Activated naive CD4-positive, alpha-beta T cell treated with anti-CD3 and anti-CD28 coated beads for 36 hours (primary cell): ENCODE results near the gene PHACTR1. TPM values are rescaled to one million over a fixed set of nuclear protein-coding genes. Genes with fewer than 3 reads are reported as not detected.

Source experiments
- CTCF ChIA-PET: fragments of 350-600 bp; sonication (Branson Sonifier 250); formaldehyde crosslinking; loops from one replicate; lab custom pipeline; 2021; ENCODE audit warnings: antibody characterized with exemption; lab: Charles Lee
- DNase-seq: peaks from one replicate; pipeline ENCODE4 v3.0.0-alpha.2; 2020
- H3K27ac Mint-ChIP-seq: one replicate; pipeline ENCODE4 v1.8.0; 2021; ENCODE audit warnings: mild to moderate bottlenecking, mixed read lengths
- H3K27me3 Mint-ChIP-seq: one replicate; pipeline ENCODE4 v1.8.0; 2021; ENCODE audit warnings: low read depth, mixed read lengths
- H3K36me3 Mint-ChIP-seq: one replicate; pipeline ENCODE4 v1.8.0; 2021; ENCODE audit warnings: low read depth, mixed read lengths
- H3K4me1 Mint-ChIP-seq: one replicate; pipeline ENCODE4 v1.8.0; 2021; ENCODE audit warnings: low read depth, mixed read lengths
- H3K4me3 Mint-ChIP-seq: one replicate; pipeline ENCODE4 v1.8.0; 2021; ENCODE audit warnings: mild to moderate bottlenecking, moderate library complexity, mixed read lengths
- H3K9me3 Mint-ChIP-seq: one replicate; pipeline ENCODE4 v1.8.0; 2021; ENCODE audit warnings: mixed read lengths
- intact Hi-C: fragments of 100-400 bp; cut with micrococcal nuclease; formaldehyde crosslinking; loops from one replicate; pipeline ENCODE4 v1.15.1; 2023
- total RNA-seq, 2 experiments: library from RNA; stranded (reverse); gene quantifications; one replicate each; pipeline ENCODE4 v1.2.3, GENCODE V29; 2021

Gene PHACTR1
- total RNA-seq, 2 experiments from 2014 or later = 0.31 TPM; not detected in 1

- no peak for DNase-seq
- intact Hi-C loops = loop anchor here (5.0 kb wide), 1 partner anchor 313 kb away; the partner anchor contains the start of gene TBC1D7
- Mint-ChIP-seq H3K9me3 (no peaks in the 10 kb centered on the region), H3K36me3 (no peaks in the 10 kb centered on the region), H3K27me3 (peaks cover 53% of the 10 kb centered on the region), H3K27ac (no peak overlapping the region), H3K4me1 (peaks cover 8% of the 10 kb centered on the region), H3K4me3 (peak overlapping the region; percentile 66)
- CTCF ChIA-PET = no interaction called here
Observed at GRCh38 chr6:13013681-13014503, 297.3 kb downstream of the PHACTR1 start.

DNA sequence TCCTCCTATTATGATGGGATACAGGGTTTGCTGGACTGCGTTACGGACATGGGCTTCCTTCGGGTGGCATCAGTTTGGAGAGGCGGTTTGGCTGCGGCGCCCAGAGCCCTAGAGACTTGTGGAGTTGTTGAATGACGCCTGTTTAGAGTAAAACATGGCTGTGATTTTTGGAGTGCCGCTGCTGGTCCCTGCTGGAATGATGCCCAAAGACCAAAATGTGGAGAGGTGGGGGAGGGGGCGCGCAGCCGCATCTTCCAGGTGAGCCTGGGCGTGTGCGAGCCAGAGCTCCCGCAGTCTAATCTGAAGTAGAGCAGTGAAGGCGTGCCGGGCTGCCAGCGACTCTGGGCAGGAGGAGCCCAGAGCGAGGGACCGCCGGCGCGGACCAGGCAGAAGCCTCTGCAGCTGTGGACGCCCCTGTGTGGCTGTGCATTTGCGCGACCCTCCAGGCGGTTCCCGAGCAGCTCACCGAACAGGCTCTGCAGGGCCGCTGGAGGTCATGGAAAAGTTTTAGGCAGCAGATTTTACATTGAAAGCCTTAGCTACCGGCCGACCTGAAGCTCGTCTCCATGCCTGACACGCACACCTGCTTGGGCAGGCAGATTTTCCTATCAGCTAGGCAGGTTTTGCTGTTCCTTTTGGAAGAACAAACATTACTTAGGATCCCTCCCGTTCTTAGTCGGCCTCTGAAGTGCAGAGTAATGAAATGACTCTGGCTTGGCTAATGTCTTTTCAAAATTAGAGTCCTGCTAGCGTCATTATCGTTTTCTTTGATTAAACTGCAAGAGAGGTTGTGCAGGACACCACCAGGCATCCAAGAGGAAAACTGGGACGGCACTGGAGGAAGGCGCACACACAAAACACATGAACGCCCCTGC, 298.2 kb downstream of the PHACTR1 start:
- Mint-ChIP-seq H3K4me1 (peaks cover 8% of the 10 kb centered on the region), H3K27me3 (peaks cover 54% of the 10 kb centered on the region), H3K36me3 (no peaks in the 10 kb centered on the region), H3K4me3 (no peak overlapping the region), H3K27ac (no peak overlapping the region), H3K9me3 (no peaks in the 10 kb centered on the region)
- intact Hi-C loops = loop anchor here (5.0 kb wide), 1 partner anchor 313 kb away; the partner anchor contains the start of gene TBC1D7
- CTCF ChIA-PET = no interaction called here
- no peak for DNase-seq

DNA sequence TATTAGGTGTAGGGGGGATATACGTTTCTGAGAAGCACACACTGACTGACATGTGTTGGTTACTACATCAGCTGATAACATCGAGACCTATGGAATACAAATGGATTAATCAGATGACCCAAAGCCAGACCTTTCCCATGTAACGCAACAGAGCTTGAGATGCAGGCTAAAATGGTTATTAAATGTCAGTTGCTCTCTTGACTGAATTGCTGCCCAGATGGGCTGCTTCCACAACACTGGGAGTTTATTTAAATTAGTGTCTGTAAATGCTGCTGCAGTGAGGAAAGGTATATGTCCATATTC, 298.8 kb downstream of the PHACTR1 start:
- intact Hi-C loops = no loop called here
- CTCF ChIA-PET = no interaction called here
- Mint-ChIP-seq H3K9me3 (no peaks in the 10 kb centered on the region), H3K27me3 (peaks cover 53% of the 10 kb centered on the region), H3K4me1 (peaks cover 8% of the 10 kb centered on the region), H3K36me3 (no peaks in the 10 kb centered on the region), H3K4me3 (no peak overlapping the region), H3K27ac (no peak overlapping the region)
- no peak for DNase-seq

DNA sequence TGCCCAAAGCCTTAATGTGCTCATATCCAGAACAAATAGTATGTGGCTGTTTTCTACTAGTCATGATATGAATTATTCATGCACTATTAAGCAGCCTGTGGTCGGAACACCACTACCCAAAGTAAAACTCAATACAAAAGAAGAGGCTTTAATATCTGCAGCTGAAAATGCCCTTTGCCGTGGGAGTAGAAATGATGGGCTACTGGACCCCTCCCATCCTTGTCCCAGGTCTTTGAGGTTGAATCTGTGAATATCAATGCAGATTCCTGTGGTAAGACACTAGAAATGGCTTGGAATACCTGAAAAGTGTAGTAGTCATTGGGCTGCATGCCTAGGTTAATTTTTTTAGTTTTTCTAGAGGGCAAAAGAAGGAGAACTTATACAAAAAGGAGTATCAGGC, 308.0 kb downstream of the PHACTR1 start:
- H3K27me3 Mint-ChIP-seq = peaks cover 29% of the 10 kb centered on the region
- no peaks in the 10 kb centered on the region for H3K9me3 Mint-ChIP-seq
- DNase-seq = no peak
- H3K4me3 Mint-ChIP-seq = no peak overlapping the region
- no peaks in the 10 kb centered on the region for H3K36me3 Mint-ChIP-seq
- H3K27ac Mint-ChIP-seq = no peak overlapping the region
- CTCF ChIA-PET = no interaction called here
- no peaks in the 10 kb centered on the region for H3K4me1 Mint-ChIP-seq
- intact Hi-C loops = no loop called here

- intact Hi-C loops = no loop called here
- peaks cover 22% of the 10 kb centered on the region for H3K27me3 Mint-ChIP-seq
- DNase-seq = no peak
- no peaks in the 10 kb centered on the region for H3K9me3 Mint-ChIP-seq
- H3K4me3 Mint-ChIP-seq = no peak overlapping the region
- no peaks in the 10 kb centered on the region for H3K4me1 Mint-ChIP-seq
- H3K27ac Mint-ChIP-seq = no peak overlapping the region
- H3K36me3 Mint-ChIP-seq = no peaks in the 10 kb centered on the region
- CTCF ChIA-PET = no interaction called here
Observed at GRCh38 chr6:13025893-13026499, 309.4 kb downstream of the PHACTR1 start.

- Mint-ChIP-seq H3K27ac (no peak overlapping the region), H3K4me1 (no peaks in the 10 kb centered on the region), H3K36me3 (no peaks in the 10 kb centered on the region), H3K27me3 (peaks cover 16% of the 10 kb centered on the region), H3K4me3 (no peak overlapping the region), H3K9me3 (no peaks in the 10 kb centered on the region)
- intact Hi-C loops = no loop called here
- CTCF ChIA-PET = no interaction called here
- no peak for DNase-seq
Observed at GRCh38 chr6:13026557-13026956, 310.0 kb downstream of the PHACTR1 start.

DNA sequence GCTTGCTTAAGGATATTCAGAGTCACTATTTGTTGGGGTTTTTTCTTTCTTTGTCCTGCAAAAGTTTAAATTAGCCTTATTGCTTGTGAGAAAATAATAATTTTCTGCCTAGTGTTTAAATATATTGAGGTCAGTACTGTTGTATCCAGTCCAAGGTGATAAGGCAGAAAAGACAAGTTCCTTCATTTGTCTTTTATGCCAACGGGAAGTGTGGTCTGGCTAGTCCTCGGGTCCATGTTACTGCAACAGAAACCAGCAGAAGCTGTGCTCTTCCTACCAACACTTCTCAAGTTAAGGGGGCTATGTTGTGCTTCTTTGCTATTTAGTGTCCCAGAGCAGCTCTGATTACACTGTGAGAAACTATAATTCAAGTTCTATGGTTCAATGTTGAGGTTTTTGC, 310.6 kb downstream of the PHACTR1 start:
- Mint-ChIP-seq H3K4me3 (no peak overlapping the region), H3K27ac (no peak overlapping the region), H3K36me3 (no peaks in the 10 kb centered on the region), H3K9me3 (no peaks in the 10 kb centered on the region), H3K4me1 (no peaks in the 10 kb centered on the region), H3K27me3 (peaks cover 16% of the 10 kb centered on the region)
- intact Hi-C loops = no loop called here
- CTCF ChIA-PET = interaction anchor here (1.0 kb wide), 1 partner anchor 9 kb away, joined by 4 read pairs; no protein-coding TSS in a partner anchor
- DNase-seq = no peak

GRCh38 chr6:13030396-13030795, 313.8 kb downstream of the PHACTR1 start:
- no peak overlapping the region for H3K4me3 Mint-ChIP-seq
- H3K36me3 Mint-ChIP-seq = no peaks in the 10 kb centered on the region
- CTCF ChIA-PET = no interaction called here
- H3K4me1 Mint-ChIP-seq = no peaks in the 10 kb centered on the region
- no peak for DNase-seq
- H3K9me3 Mint-ChIP-seq = no peaks in the 10 kb centered on the region
- H3K27ac Mint-ChIP-seq = no peak overlapping the region
- H3K27me3 Mint-ChIP-seq = peaks cover 16% of the 10 kb centered on the region
- intact Hi-C loops = no loop called here

DNA sequence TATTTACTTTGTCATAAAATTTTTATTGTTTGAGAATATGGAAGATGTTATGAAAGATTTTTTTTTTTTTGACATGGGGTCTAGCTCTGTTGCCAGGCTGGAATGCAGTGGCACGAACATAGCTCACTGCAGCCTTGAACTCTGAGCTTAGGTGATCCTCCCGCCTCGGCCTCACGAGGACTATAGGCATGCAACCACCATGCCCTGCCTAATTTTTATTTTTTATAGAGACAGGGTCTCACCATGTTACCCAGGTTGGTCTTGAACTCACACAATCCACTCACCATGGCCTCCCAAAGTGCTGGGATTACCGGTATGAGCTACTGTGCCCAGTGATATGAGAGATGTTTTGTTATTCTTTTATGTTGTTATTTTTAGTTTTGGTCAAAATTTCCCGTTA, 316.0 kb downstream of the PHACTR1 start:
- CTCF ChIA-PET = no interaction called here
- intact Hi-C loops = no loop called here

GRCh38 chr6:13033145-13033544, 316.6 kb downstream of the PHACTR1 start:
- H3K4me3 Mint-ChIP-seq = no peak overlapping the region
- no peaks in the 10 kb centered on the region for H3K9me3 Mint-ChIP-seq
- CTCF ChIA-PET = no interaction called here
- DNase-seq = no peak
- no peaks in the 10 kb centered on the region for H3K36me3 Mint-ChIP-seq
- H3K27me3 Mint-ChIP-seq = peaks cover 13% of the 10 kb centered on the region
- H3K4me1 Mint-ChIP-seq = no peaks in the 10 kb centered on the region
- intact Hi-C loops = no loop called here
- H3K27ac Mint-ChIP-seq = no peak overlapping the region

More for the DNA sequence above, 316.0 kb downstream of the PHACTR1 start:
- no peak overlapping the region for H3K4me3 Mint-ChIP-seq
- H3K27ac Mint-ChIP-seq = no peak overlapping the region
- peaks cover 13% of the 10 kb centered on the region for H3K27me3 Mint-ChIP-seq
- no peaks in the 10 kb centered on the region for H3K4me1 Mint-ChIP-seq
- DNase-seq = no peak
- no peaks in the 10 kb centered on the region for H3K9me3 Mint-ChIP-seq
- H3K36me3 Mint-ChIP-seq = no peaks in the 10 kb centered on the region

DNA sequence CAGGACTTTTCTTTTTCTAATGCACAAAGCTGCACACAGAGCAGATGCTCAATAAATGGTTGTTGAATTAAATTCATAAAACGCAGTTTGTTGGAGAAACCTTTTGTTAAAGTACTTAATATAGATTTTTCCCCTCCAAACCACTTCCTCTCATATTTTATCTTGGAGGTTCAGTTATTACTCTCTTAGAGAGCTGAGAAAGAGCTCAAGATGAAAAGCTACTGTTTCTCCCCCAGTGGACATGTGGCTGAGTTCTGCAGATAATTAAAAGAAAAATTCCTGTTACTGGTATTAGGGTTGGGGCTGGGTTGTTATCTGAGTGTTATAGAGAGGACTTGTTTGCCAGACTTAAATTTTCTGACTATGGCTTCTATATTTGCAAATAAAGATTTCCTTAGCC, 317.7 kb downstream of the PHACTR1 start:
- H3K27me3 Mint-ChIP-seq = peaks cover 6% of the 10 kb centered on the region
- DNase-seq = no peak
- H3K27ac Mint-ChIP-seq = no peak overlapping the region
- no peaks in the 10 kb centered on the region for H3K36me3 Mint-ChIP-seq
- no peaks in the 10 kb centered on the region for H3K4me1 Mint-ChIP-seq
- CTCF ChIA-PET = interaction anchor here (0.7 kb wide), 1 partner anchor 14 kb away, joined by 4 read pairs; no protein-coding TSS in a partner anchor
- intact Hi-C loops = no loop called here
- no peak overlapping the region for H3K4me3 Mint-ChIP-seq
- H3K9me3 Mint-ChIP-seq = no peaks in the 10 kb centered on the region

DNA sequence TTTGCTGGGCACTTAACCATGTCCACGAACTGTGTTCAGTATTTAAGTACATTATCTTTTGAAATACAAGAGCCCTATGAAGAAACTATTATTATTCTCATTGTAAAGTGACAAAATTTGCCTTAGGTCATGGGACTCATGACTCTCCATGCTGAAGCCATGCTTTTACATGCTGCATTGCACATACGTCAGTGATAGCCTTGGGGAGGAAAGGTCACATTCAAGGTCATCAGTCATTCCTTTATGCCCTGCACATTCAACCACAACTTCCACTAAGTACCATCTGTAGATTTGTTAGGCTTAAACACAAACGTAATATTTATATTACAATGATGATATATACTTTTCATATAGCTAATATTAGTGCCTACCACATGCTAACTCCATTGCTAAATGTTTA, 319.0 kb downstream of the PHACTR1 start:
- CTCF ChIA-PET = interaction anchor here (1.0 kb wide), 1 partner anchor 8 kb away, joined by 4 read pairs; no protein-coding TSS in a partner anchor
- no peak overlapping the region for H3K4me3 Mint-ChIP-seq
- intact Hi-C loops = no loop called here

More for the DNA sequence above, 319.0 kb downstream of the PHACTR1 start:
- H3K27ac Mint-ChIP-seq = no peak overlapping the region
- no peak for DNase-seq
- H3K36me3 Mint-ChIP-seq = no peaks in the 10 kb centered on the region
- H3K9me3 Mint-ChIP-seq = no peaks in the 10 kb centered on the region
- H3K27me3 Mint-ChIP-seq = peaks cover 5% of the 10 kb centered on the region
- H3K4me1 Mint-ChIP-seq = no peaks in the 10 kb centered on the region
